Aorta (tissue), 5 donors: ENCODE measurements around the gene ZNRF3. TPM values are rescaled to one million over a fixed set of nuclear protein-coding genes. Genes with fewer than 3 reads are reported as not detected.
A peak's percentile ranks its signal among the peaks of the same experiment; 100 is the strongest.

Source experiments
- ATAC-seq: fragments of 200-7000 bp; cut with Tn5 transposase; one replicate; pipeline ENCODE4 v1.9.1; 2022; ENCODE audit warnings: moderate library complexity; ENCODE audit not compliant: low FRiP score
- DNase-seq, 2 donors: peaks; one replicate each; pipeline ENCODE4 v3.0.0-alpha.2; 2020
- H3K27ac ChIP-seq, 2 donors: one replicate each; pipeline ENCODE4 v1.5.1; 2013; ENCODE audit warnings: low read length in 2 of 2, mild to moderate bottlenecking in 2 of 2, moderate library complexity in 2 of 2, control low read depth in 1 of 2, inconsistent platforms in 1 of 2, low read depth in 1 of 2
- H3K27me3 ChIP-seq, 2 donors: one replicate each; pipeline ENCODE4 v1.6.1; 2013; ENCODE audit warnings: control low read depth in 1 of 2, low read length in 1 of 2, mild to moderate bottlenecking in 1 of 2, moderate library complexity in 1 of 2; ENCODE audit not compliant: insufficient read depth in 2 of 2, control insufficient read depth in 1 of 2
- H3K36me3 ChIP-seq, 2 donors: one replicate each; pipeline ENCODE4 v1.6.1; 2013; ENCODE audit warnings: control low read depth in 1 of 2, low read length in 1 of 2, mild to moderate bottlenecking in 1 of 2; ENCODE audit not compliant: insufficient read depth in 2 of 2, control insufficient read depth in 1 of 2
- H3K4me1 ChIP-seq, 2 donors: one replicate each; pipeline ENCODE4 v1.6.1; 2013; ENCODE audit warnings: low read length in 2 of 2, control low read depth in 1 of 2, mild to moderate bottlenecking in 1 of 2, moderate library complexity in 1 of 2; ENCODE audit not compliant: insufficient read depth in 2 of 2, control insufficient read depth in 1 of 2
- H3K4me3 ChIP-seq, 2 donors: one replicate each; pipeline ENCODE4 v1.5.1; 2013; ENCODE audit warnings: low read length in 2 of 2, control low read depth in 1 of 2, mild to moderate bottlenecking in 1 of 2
- H3K9me3 ChIP-seq: one replicate; pipeline ENCODE4 v1.6.1; 2013; ENCODE audit warnings: mild to moderate bottlenecking, low read length; ENCODE audit not compliant: control insufficient read depth
- WGBS, 2 donors: extraction: QIAGEN DNeasy Blood & Tissue Kit; methylation state at CpG; one replicate each; pipeline ENCODE4 v1.1.7; 2013; 5-methylcytosine and 5-hydroxymethylcytosine counted together
- intact Hi-C, 2 donors: fragments of 100-400 bp; cut with DNase I; formaldehyde crosslinking; loops; one replicate each; pipeline versions ENCODE4 v1.14.2 to v1.15.0; 2022
- polyA plus RNA-seq, 2 donors: library from polyadenylated mRNA; stranded (reverse); fragments of 200-250 nt; gene quantifications; one replicate each; pipeline ENCODE4 v1.2.3, GENCODE V29; 2013
- total RNA-seq, 2 donors: library from RNA; stranded (reverse); fragmentation: NEBNext Ultra II Directional; extraction: Animal tissue kit (Norgen Biotek cat#: 25700); gene quantifications; one replicate each; pipeline ENCODE4 v1.2.1, GENCODE V29; 2021
- donor health status: healthy with polysubstance abuse.
- donor health status: Bipolar disorder and iron deficiency.
- donor health status: DM: no; HTN: no; CAD: no.
- donor health status: DM: no; HTN: no; CAD: no.
- donor health status: DM: yes; HTN: yes; CAD: no.

ZNRF3 gene
- total and polyA plus RNA-seq, 4 donors, result 1.4 to 11.8 (median 5.0) TPM

- H3K9me3 ChIP-seq, result no peaks in the 10 kb centered on the region
- H3K36me3 ChIP-seq, result no peaks in the 10 kb centered on the region
- H3K27me3 ChIP-seq, result no peaks in the 10 kb centered on the region
- WGBS, 2 donors, result 91 to 94% methylated on average over 6 of the region's 6 CpGs
- ATAC-seq (no peak), DNase-seq (no peak)
- peaks cover 0 to 3% of the 10 kb centered on the region in 2 donors for H3K4me1 ChIP-seq
- no peak overlapping the region for H3K4me3 ChIP-seq
- intact Hi-C loops, result no loop called here
- H3K27ac ChIP-seq, result no peak overlapping the region
These were observed 83.8 kb downstream of the ZNRF3 start for GRCh38 chr22:28967163-28967665.

GRCh38 chr22:28967969-28968368 is 84.6 kb downstream of the ZNRF3 start:
- H3K4me1 ChIP-seq, result peaks cover 0 to 3% of the 10 kb centered on the region in 2 donors
- H3K27me3 ChIP-seq, result no peaks in the 10 kb centered on the region
- intact Hi-C loops, result no loop called here
- DNase-seq (no peak), ATAC-seq (no peak)
- no peak overlapping the region for H3K4me3 ChIP-seq
- H3K9me3 ChIP-seq, result no peaks in the 10 kb centered on the region
- no peak overlapping the region for H3K27ac ChIP-seq
- no peaks in the 10 kb centered on the region for H3K36me3 ChIP-seq

GRCh38 chr22:28969401-28970168 is 86.2 kb downstream of the ZNRF3 start:
- H3K27me3 ChIP-seq, result no peaks in the 10 kb centered on the region
- DNase-seq, result no peak
- intact Hi-C loops, result no loop called here
- ATAC-seq, result no peak
- H3K36me3 ChIP-seq, result no peaks in the 10 kb centered on the region
- 79 to 81% methylated on average over 2 of the region's 2 CpGs for WGBS, 2 donors
- H3K9me3 ChIP-seq, result no peaks in the 10 kb centered on the region
- H3K4me1 ChIP-seq, result no peaks in the 10 kb centered on the region
- H3K4me3 ChIP-seq, result no peak overlapping the region
- no peak overlapping the region for H3K27ac ChIP-seq

GRCh38 chr22:28973352-28973751 is 90.0 kb downstream of the ZNRF3 start:
- Histone ChIP-seq H3K4me3 (no peak overlapping the region), H3K4me1 (peaks cover 0 to 4% of the 10 kb centered on the region in 2 donors), H3K27ac (no peak overlapping the region), H3K9me3 (no peaks in the 10 kb centered on the region), H3K27me3 (no peaks in the 10 kb centered on the region), H3K36me3 (no peaks in the 10 kb centered on the region)
- DNase-seq (no peak), ATAC-seq (no peak)
- WGBS, 2 donors, result 86 to 89% methylated on average over 3 of the region's 3 CpGs
- intact Hi-C loops, result no loop called here

GRCh38 chr22:28977060-28977459 is 93.7 kb downstream of the ZNRF3 start:
- no peak for DNase-seq
- H3K4me1 ChIP-seq, result peaks cover 2 to 9% of the 10 kb centered on the region in 2 donors
- no peaks in the 10 kb centered on the region for H3K27me3 ChIP-seq
- ATAC-seq, result no peak
- no peaks in the 10 kb centered on the region for H3K9me3 ChIP-seq
- intact Hi-C loops, result loop anchor here in 1 of 2 donors (5.0 kb wide), 1 partner anchor 55 kb away; no protein-coding TSS in a partner anchor
- WGBS, 2 donors, result 28 to 31% methylated on average over 4 of the region's 4 CpGs
- H3K27ac ChIP-seq, result peak overlapping the region; percentile 33 to 38
- H3K36me3 ChIP-seq, result no peaks in the 10 kb centered on the region
- peak overlapping the region in 1 of 2 donors; percentile 46 for H3K4me3 ChIP-seq

- H3K36me3 ChIP-seq, result no peaks in the 10 kb centered on the region
- no peaks in the 10 kb centered on the region for H3K9me3 ChIP-seq
- no peaks in the 10 kb centered on the region for H3K27me3 ChIP-seq
- ATAC-seq (no peak), DNase-seq (no peak)
- peaks cover 2 to 9% of the 10 kb centered on the region in 2 donors for H3K4me1 ChIP-seq
- WGBS, 2 donors, result 23 to 27% methylated on average over 5 of the region's 5 CpGs
- peak overlapping the region in 1 of 2 donors; percentile 46 for H3K4me3 ChIP-seq
- H3K27ac ChIP-seq, result no peak overlapping the region
- intact Hi-C loops, result loop anchor here in 1 of 2 donors (5.0 kb wide), 1 partner anchor 55 kb away; no protein-coding TSS in a partner anchor
These were observed 94.2 kb downstream of the ZNRF3 start for GRCh38 chr22:28977481-28977971.

GRCh38 chr22:28978158-28978557 is 94.8 kb downstream of the ZNRF3 start:
- Histone ChIP-seq H3K4me1 (peaks cover 2 to 9% of the 10 kb centered on the region in 2 donors), H3K27me3 (no peaks in the 10 kb centered on the region), H3K27ac (no peak overlapping the region), H3K4me3 (no peak overlapping the region), H3K36me3 (no peaks in the 10 kb centered on the region), H3K9me3 (no peaks in the 10 kb centered on the region)
- intact Hi-C loops, result loop anchor here in 1 of 2 donors (5.0 kb wide), 1 partner anchor 54 kb away; no protein-coding TSS in a partner anchor
- DNase-seq, result peak in 1 of 2 donors; percentile 79
- no peak for ATAC-seq
- 34 to 36% methylated on average over 6 of the region's 6 CpGs for WGBS, 2 donors

- DNase-seq (no peak), ATAC-seq (no peak)
- Histone ChIP-seq H3K27me3 (no peaks in the 10 kb centered on the region), H3K4me1 (peaks cover 2 to 9% of the 10 kb centered on the region in 2 donors), H3K9me3 (no peaks in the 10 kb centered on the region), H3K27ac (no peak overlapping the region), H3K36me3 (no peaks in the 10 kb centered on the region), H3K4me3 (no peak overlapping the region)
- intact Hi-C loops, result loop anchor here in 1 of 2 donors (5.0 kb wide), 1 partner anchor 53 kb away; no protein-coding TSS in a partner anchor
- 83 to 86% methylated on average over 4 of the region's 4 CpGs for WGBS, 2 donors
These were observed 95.8 kb downstream of the ZNRF3 start for GRCh38 chr22:28978863-28979796.
